GM23338 (cell line): Measurements from ENCODE around the gene TOLLIP. TPM values are rescaled to one million over a fixed set of nuclear protein-coding genes. Genes with fewer than 3 reads are reported as not detected.
A peak's percentile ranks its signal among the peaks of the same experiment; 100 is the strongest.

Experiments used
- ATAC-seq: fragments of 200-7000 bp; cut with Tn5 transposase; 3 replicates; pipeline ENCODE4 v1.9.1; 2020
- DNase-seq: peaks from one replicate; pipeline ENCODE4 v3.0.0-alpha.2; 2015; ENCODE audit warnings: low spot score
- H2AFZ ChIP-seq: fragments of 200-600 bp; sonication (generic); 2 replicates; pipeline ENCODE4 v1.8.0; 2016; ENCODE audit warnings: antibody characterized with exemption, mild to moderate bottlenecking, moderate library complexity
- H3F3A ChIP-seq: fragments of 200-600 bp; sonication (generic); replicated peaks from 2 replicates; pipeline ENCODE4 v1.8.0; 2017; ENCODE audit warnings: antibody characterized with exemption, mixed run types, low read depth
- H3K27ac ChIP-seq: fragments of 200-600 bp; sonication (generic); 2 replicates; pipeline ENCODE4 v1.6.1; 2016; ENCODE audit warnings: low read depth
- H3K27me3 ChIP-seq: fragments of 200-600 bp; sonication (generic); 2 replicates; pipeline ENCODE4 v1.8.0; 2016; ENCODE audit warnings: mild to moderate bottlenecking, mixed run types, moderate library complexity; ENCODE audit not compliant: insufficient read depth
- H3K36me3 ChIP-seq: fragments of 200-600 bp; sonication (generic); 2 replicates; pipeline ENCODE4 v1.8.0; 2016; ENCODE audit warnings: mild to moderate bottlenecking; ENCODE audit not compliant: insufficient read depth
- H3K4me1 ChIP-seq: fragments of 200-600 bp; sonication (generic); 2 replicates; pipeline ENCODE4 v1.8.0; 2016; ENCODE audit warnings: mild to moderate bottlenecking, moderate library complexity; ENCODE audit not compliant: insufficient read depth
- H3K4me2 ChIP-seq: fragments of 200-600 bp; sonication (generic); 2 replicates; pipeline ENCODE4 v1.7.1; 2017; ENCODE audit warnings: mixed run types
- H3K4me3 ChIP-seq: fragments of 200-600 bp; sonication (generic); 2 replicates; pipeline ENCODE4 v1.6.1; 2016; ENCODE audit warnings: mixed run types
- H3K79me2 ChIP-seq: fragments of 200-600 bp; sonication (generic); replicated peaks from 2 replicates; pipeline ENCODE4 v1.8.0; 2017; ENCODE audit warnings: mild to moderate bottlenecking; ENCODE audit not compliant: insufficient read depth
- H3K9me2 ChIP-seq: fragments of 200-600 bp; sonication (generic); 2 replicates; pipeline ENCODE4 v1.8.0; 2017; ENCODE audit not compliant: insufficient read depth
- H4K20me1 ChIP-seq: fragments of 200-600 bp; sonication (generic); replicated peaks from 2 replicates; pipeline ENCODE4 v1.8.0; 2017; ENCODE audit warnings: mild to moderate bottlenecking; ENCODE audit not compliant: insufficient read depth
- H3K27ac Mint-ChIP-seq: 2 replicates; pipeline ENCODE4 v1.8.0; 2020; ENCODE audit warnings: inconsistent platforms, mild to moderate bottlenecking, moderate library complexity, mixed read lengths
- H3K27me3 Mint-ChIP-seq: 3 replicates; pipeline ENCODE4 v1.8.0; 2022; ENCODE audit warnings: low read depth, mild to moderate bottlenecking, moderate library complexity, mixed read lengths, inconsistent platforms; ENCODE audit not compliant: insufficient read depth, poor library complexity
- H3K36me3 Mint-ChIP-seq: 3 replicates; pipeline ENCODE4 v1.8.0; 2021; ENCODE audit warnings: low read depth, mild to moderate bottlenecking, inconsistent platforms, moderate library complexity, mixed read lengths
- H3K4me1 Mint-ChIP-seq: 3 replicates; pipeline ENCODE4 v1.8.0; 2020; ENCODE audit warnings: mild to moderate bottlenecking, inconsistent platforms, mixed read lengths
- H3K4me3 Mint-ChIP-seq: 3 replicates; pipeline ENCODE4 v1.8.0; 2021; ENCODE audit warnings: moderate library complexity, mild to moderate bottlenecking, inconsistent platforms, mixed read lengths
- H3K9me3 Mint-ChIP-seq: 3 replicates; pipeline ENCODE4 v1.8.0; 2020; ENCODE audit warnings: moderate library complexity, mild to moderate bottlenecking, inconsistent platforms, mixed read lengths
- EZH2 ChIP-seq: fragments of 200-600 bp; sonication (generic); IDR thresholded peaks from one replicate; pipeline ENCODE4 v1.8.0; 2017; ENCODE audit warnings: antibody characterized with exemption, mild to moderate bottlenecking, low read depth; ENCODE audit not compliant: unreplicated experiment
- EZH2phosphoT487 ChIP-seq: fragments of 200-600 bp; sonication (generic); IDR thresholded peaks from one replicate; pipeline ENCODE4 v1.8.1; 2018; ENCODE audit warnings: antibody characterized with exemption; ENCODE audit not compliant: unreplicated experiment
- JUNB ChIP-seq: IDR thresholded peaks from one replicate; pipeline ENCODE4 v1.6.1; 2016; ENCODE audit warnings: antibody characterized with exemption; ENCODE audit not compliant: unreplicated experiment
- NANOG ChIP-seq: IDR thresholded peaks from 2 replicates; pipeline ENCODE4 v1.6.1; 2016; ENCODE audit warnings: antibody characterized with exemption, borderline replicate concordance
- POLR2AphosphoS5 ChIP-seq: IDR thresholded peaks from 2 replicates; pipeline ENCODE4 v1.6.1; 2016; ENCODE audit warnings: antibody characterized with exemption, low read depth
- REST ChIP-seq: IDR thresholded peaks from one replicate; pipeline ENCODE4 v1.6.1; 2018; ENCODE audit warnings: antibody characterized with exemption; ENCODE audit not compliant: unreplicated experiment
- STAT1 ChIP-seq: IDR thresholded peaks from one replicate; pipeline ENCODE4 v1.6.1; 2016; ENCODE audit warnings: antibody characterized with exemption; ENCODE audit not compliant: unreplicated experiment
- ZNF114 ChIP-seq: fragments of 250-450 bp; sonication (Bioruptor Pico); IDR thresholded peaks from 2 replicates; pipeline ENCODE4 v1.5.0; 2020; ENCODE audit warnings: mild to moderate bottlenecking, moderate library complexity
- ZNF331 ChIP-seq: fragments of 250-450 bp; sonication (Bioruptor Pico); IDR thresholded peaks from 2 replicates; pipeline ENCODE4 v1.5.0; 2020; ENCODE audit warnings: low read depth, mild to moderate bottlenecking, moderate library complexity
- ZNF462 ChIP-seq: fragments of 250-450 bp; sonication (Bioruptor Pico); IDR thresholded peaks from 2 replicates; pipeline ENCODE4 v1.5.0; 2020; ENCODE audit warnings: mild to moderate bottlenecking, moderate library complexity
- polyA plus RNA-seq: library from polyadenylated mRNA; unstranded; fragments of >200 nt; fragmentation: Nextera tagmentation; extraction: Ambion mirVana; gene quantifications from 2 replicates; pipeline ENCODE4 v1.2.1, GENCODE V29; 2016
- total RNA-seq: library from RNA; depleted of rRNA; stranded (reverse); fragments of >200 nt; shearing (Covaris generic); gene quantifications from 2 replicates; pipeline ENCODE4 v1.2.3, GENCODE V29; 2014

TOLLIP gene
- total and polyA plus RNA-seq, 2 experiments from 2014 or later: 13.5 to 18.0 TPM

- TF ChIP-seq ZNF462 (CRISPR knock-in tag) (no peak), EZH2phosphoT487 (no peak), JUNB (no peak), ZNF114 (CRISPR knock-in tag) (no peak)
These were observed 871 bp upstream of the TOLLIP start (continued) for GRCh38 chr11:1310318-1310687.

- Mint-ChIP-seq H3K27ac (no peak overlapping the region), H3K36me3 (peaks cover 9% of the 10 kb centered on the region), H3K27me3 (peaks cover 16% of the 10 kb centered on the region), H3K9me3 (peaks cover 13% of the 10 kb centered on the region; the same call in 2 of the 3 replicates), H3K4me3 (peak overlapping the region; percentile 66), H3K4me1 (peaks cover 14% of the 10 kb centered on the region)
- H3K79me2 ChIP-seq: peaks cover 37% of the 10 kb centered on the region
- no peaks in the 10 kb centered on the region for H3K36me3 ChIP-seq
- H3K27me3 ChIP-seq: no peaks in the 10 kb centered on the region; the same call in 1 of the 2 replicates
- peaks cover 5% of the 10 kb centered on the region; the same call in 1 of the 2 replicates for H4K20me1 ChIP-seq
- H3K27ac ChIP-seq: no peak overlapping the region
- H3K4me1 ChIP-seq: peaks cover 5% of the 10 kb centered on the region; the same call in 1 of the 2 replicates
- ATAC-seq: peak; percentile 75
- peak; percentile 27 for DNase-seq
- H3K9me2 ChIP-seq: no peaks in the 10 kb centered on the region
- H3K4me2 ChIP-seq: peak overlapping the region; percentile 77
- H3K4me3 ChIP-seq: peak overlapping the region; percentile 66
- H2AFZ ChIP-seq: no peak overlapping the region
- H3F3A ChIP-seq: no peaks in the 10 kb centered on the region
- TF ChIP-seq STAT1 (no peak), EZH2phosphoT487 (no peak), NANOG (no peak), ZNF331 (CRISPR knock-in tag) (no peak), EZH2 (no peak), POLR2AphosphoS5 (no peak), REST (no peak)
These were observed 512 bp downstream of the TOLLIP start for GRCh38 chr11:1308743-1309497.
